HEK293 (cell line): ENCODE measurements around the gene NFS1.

Experiments used
- ZNF530 ChIP-seq: fragments of 450-650 bp; formaldehyde crosslinking; IDR thresholded peaks from 2 replicates; pipeline ENCODE4 v1.5.1; 2016; ENCODE audit warnings: low read depth, missing biosample characterization, missing genetic modification characterization
- TF ChIP-seq, protein P1 (sequence below): fragments of 450-650 bp; formaldehyde crosslinking; IDR thresholded peaks from 2 replicates; pipeline ENCODE4 v1.5.1; 2016; ENCODE audit warnings: missing biosample characterization, missing genetic modification characterization
- TF ChIP-seq, protein P2 (sequence below): fragments of 450-650 bp; formaldehyde crosslinking; IDR thresholded peaks from 2 replicates; pipeline ENCODE4 v1.5.1; 2016; ENCODE audit warnings: missing biosample characterization, missing genetic modification characterization

DNA sequence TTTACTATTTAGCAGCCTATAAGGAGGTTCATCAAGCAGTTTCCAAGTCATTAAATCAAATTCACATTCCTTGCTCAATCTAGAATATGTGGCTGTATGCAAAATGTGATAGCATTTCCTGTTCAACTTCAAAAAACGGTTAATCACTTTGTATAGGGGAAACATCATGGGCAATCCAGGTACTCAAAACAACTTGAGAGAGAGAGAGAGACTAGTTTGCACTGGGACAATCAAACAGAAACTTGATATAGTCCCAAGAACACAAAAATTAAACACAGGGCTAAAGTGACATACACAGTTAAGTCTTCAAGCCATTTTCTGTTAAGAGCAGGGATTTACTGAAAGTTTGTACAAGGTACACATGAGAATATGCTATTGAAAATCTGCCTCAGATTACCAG is 41.9 kb downstream of the NFS1 start:
- TF ChIP-seq, protein P1, sequence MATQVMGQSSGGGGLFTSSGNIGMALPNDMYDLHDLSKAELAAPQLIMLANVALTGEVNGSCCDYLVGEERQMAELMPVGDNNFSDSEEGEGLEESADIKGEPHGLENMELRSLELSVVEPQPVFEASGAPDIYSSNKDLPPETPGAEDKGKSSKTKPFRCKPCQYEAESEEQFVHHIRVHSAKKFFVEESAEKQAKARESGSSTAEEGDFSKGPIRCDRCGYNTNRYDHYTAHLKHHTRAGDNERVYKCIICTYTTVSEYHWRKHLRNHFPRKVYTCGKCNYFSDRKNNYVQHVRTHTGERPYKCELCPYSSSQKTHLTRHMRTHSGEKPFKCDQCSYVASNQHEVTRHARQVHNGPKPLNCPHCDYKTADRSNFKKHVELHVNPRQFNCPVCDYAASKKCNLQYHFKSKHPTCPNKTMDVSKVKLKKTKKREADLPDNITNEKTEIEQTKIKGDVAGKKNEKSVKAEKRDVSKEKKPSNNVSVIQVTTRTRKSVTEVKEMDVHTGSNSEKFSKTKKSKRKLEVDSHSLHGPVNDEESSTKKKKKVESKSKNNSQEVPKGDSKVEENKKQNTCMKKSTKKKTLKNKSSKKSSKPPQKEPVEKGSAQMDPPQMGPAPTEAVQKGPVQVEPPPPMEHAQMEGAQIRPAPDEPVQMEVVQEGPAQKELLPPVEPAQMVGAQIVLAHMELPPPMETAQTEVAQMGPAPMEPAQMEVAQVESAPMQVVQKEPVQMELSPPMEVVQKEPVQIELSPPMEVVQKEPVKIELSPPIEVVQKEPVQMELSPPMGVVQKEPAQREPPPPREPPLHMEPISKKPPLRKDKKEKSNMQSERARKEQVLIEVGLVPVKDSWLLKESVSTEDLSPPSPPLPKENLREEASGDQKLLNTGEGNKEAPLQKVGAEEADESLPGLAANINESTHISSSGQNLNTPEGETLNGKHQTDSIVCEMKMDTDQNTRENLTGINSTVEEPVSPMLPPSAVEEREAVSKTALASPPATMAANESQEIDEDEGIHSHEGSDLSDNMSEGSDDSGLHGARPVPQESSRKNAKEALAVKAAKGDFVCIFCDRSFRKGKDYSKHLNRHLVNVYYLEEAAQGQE = no peak
- TF ChIP-seq, protein P2, sequence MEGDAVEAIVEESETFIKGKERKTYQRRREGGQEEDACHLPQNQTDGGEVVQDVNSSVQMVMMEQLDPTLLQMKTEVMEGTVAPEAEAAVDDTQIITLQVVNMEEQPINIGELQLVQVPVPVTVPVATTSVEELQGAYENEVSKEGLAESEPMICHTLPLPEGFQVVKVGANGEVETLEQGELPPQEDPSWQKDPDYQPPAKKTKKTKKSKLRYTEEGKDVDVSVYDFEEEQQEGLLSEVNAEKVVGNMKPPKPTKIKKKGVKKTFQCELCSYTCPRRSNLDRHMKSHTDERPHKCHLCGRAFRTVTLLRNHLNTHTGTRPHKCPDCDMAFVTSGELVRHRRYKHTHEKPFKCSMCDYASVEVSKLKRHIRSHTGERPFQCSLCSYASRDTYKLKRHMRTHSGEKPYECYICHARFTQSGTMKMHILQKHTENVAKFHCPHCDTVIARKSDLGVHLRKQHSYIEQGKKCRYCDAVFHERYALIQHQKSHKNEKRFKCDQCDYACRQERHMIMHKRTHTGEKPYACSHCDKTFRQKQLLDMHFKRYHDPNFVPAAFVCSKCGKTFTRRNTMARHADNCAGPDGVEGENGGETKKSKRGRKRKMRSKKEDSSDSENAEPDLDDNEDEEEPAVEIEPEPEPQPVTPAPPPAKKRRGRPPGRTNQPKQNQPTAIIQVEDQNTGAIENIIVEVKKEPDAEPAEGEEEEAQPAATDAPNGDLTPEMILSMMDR (tag by site-specific recombination) = no peak
- no peak for TF ChIP-seq ZNF530 (tag by site-specific recombination)
